Left lung (tissue), 10 donors: ENCODE results near the gene SESN1. TPM values are rescaled to one million over a fixed set of nuclear protein-coding genes. Genes with fewer than 3 reads are reported as not detected.
A peak's percentile ranks its signal among the peaks of the same experiment; 100 is the strongest.

Experiments
- ATAC-seq: fragments of 200-7000 bp; cut with Tn5 transposase; one replicate; pipeline ENCODE4 v1.9.1; 2020; ENCODE audit warnings: moderate library complexity
- DNase-seq, 4 donors: peaks; one replicate each; pipeline ENCODE4 v3.0.0-alpha.2; 2013 to 2020
- H3K27ac ChIP-seq, 2 donors: fragments of 200-600 bp; sonication (generic) in 1 of 2; one replicate each; pipeline versions ENCODE4 v1.5.0 to v1.8.0; 2020 to 2021
- H3K27me3 ChIP-seq, 2 donors: fragments of 200-600 bp; sonication (generic) in 1 of 2; one replicate each; pipeline versions ENCODE4 v1.5.0 to v1.8.0; 2020 to 2021
- H3K36me3 ChIP-seq, 2 donors: fragments of 200-600 bp; sonication (generic) in 1 of 2; one replicate each; pipeline versions ENCODE4 v1.5.0 to v1.8.0; 2020 to 2021
- H3K4me1 ChIP-seq, 2 donors: fragments of 200-600 bp; one replicate each; pipeline ENCODE4 v1.8.0; 2021
- H3K4me3 ChIP-seq, 2 donors: fragments of 200-600 bp; sonication (generic) in 1 of 2; one replicate each; pipeline versions ENCODE4 v1.5.0 to v1.8.0; 2020 to 2021; ENCODE audit warnings: mild to moderate bottlenecking in 1 of 2
- H3K9me3 ChIP-seq, 2 donors: fragments of 200-600 bp; sonication (generic) in 1 of 2; one replicate each; pipeline versions ENCODE4 v1.5.0 to v1.8.0; 2020 to 2021
- CTCF ChIP-seq, 2 donors: fragments of 200-600 bp; sonication (generic) in 1 of 2; IDR thresholded peaks; one replicate each; pipeline versions ENCODE4 v1.5.0 to v1.8.0; 2021; ENCODE audit warnings: antibody characterized with exemption in 2 of 2
- intact Hi-C, 2 donors: fragments of 100-400 bp; cut with DNase I; formaldehyde crosslinking; loops; one replicate each; pipeline versions ENCODE4 v1.11.2 to v1.14.2; 2022
- polyA plus RNA-seq, 6 donors: library from polyadenylated mRNA; unstranded; fragments of 120-200 nt; gene quantifications; one replicate each; pipeline ENCODE4 v1.2.1, GENCODE V29; 2013; ENCODE audit not compliant: insufficient read length in 6 of 6
- total RNA-seq, 2 donors: library from RNA; stranded (reverse); fragmentation: NEBNext Ultra II Directional; extraction: Animal tissue kit (Norgen Biotek cat#: 25700); gene quantifications; one replicate each; pipeline ENCODE4 v1.2.1, GENCODE V29; 2021
- donor health status: DM: no; HTN: yes; CAD: no.
- donor health status: DM: no; HTN: no; CAD: no.

SESN1 gene
- total and polyA plus RNA-seq, 8 donors: 20.5 to 90.5 (median 65.7) TPM

DNA sequence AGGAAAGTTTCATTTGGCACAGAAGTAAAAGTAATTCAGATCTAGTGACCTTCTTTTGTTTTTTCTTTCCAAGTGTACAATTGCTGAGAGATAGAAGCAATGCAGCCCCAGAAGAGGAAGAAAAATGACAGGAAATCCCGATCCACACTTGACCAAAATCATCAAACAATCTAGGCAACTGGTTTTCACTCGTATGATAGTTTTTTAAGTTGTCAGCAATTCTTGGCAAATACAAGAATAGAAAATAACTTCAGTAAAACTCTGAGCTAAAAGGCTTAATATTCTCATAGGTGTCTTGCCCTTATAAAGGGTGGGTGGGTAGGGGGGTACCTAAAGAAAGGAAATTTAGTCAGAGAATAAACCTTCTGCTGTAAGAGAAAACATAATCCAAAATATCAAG, 36.0 kb downstream of the SESN1 start:
- ATAC-seq (no peak), DNase-seq (no peak)
- H3K4me3 ChIP-seq: no peak overlapping the region
- H3K27me3 ChIP-seq: no peaks in the 10 kb centered on the region
- H3K9me3 ChIP-seq: no peaks in the 10 kb centered on the region
- intact Hi-C loops: no loop called here
- peaks cover 21 to 37% of the 10 kb centered on the region in 2 donors for H3K4me1 ChIP-seq
- no peaks in the 10 kb centered on the region for H3K36me3 ChIP-seq
- no peak for TF ChIP-seq CTCF (IDR thresholded peaks at IDR 0.05)
- H3K27ac ChIP-seq: peak overlapping the region; percentile 50 to 64

DNA sequence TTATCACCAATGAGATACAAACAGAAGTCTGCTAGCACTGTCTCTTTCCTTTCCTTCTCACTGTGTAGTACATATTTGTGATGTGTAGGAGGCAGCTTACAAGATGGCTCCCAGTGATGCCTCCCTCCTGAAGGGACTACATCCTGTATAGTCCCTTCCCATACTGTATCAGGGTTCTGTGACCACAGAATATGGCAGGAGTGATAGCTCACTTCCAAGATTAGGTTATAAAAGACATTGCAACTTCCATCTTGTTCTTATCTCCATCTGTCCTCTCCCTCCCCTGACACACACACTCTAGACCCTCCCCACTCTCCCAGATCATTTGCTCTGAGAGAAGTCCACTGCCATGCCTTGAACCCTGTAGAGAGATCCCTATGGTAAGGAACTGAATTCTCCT, 38.0 kb downstream of the SESN1 start:
- Histone ChIP-seq H3K4me3 (no peak overlapping the region), H3K36me3 (no peaks in the 10 kb centered on the region), H3K9me3 (no peaks in the 10 kb centered on the region), H3K27me3 (no peaks in the 10 kb centered on the region), H3K4me1 (peaks cover 21 to 40% of the 10 kb centered on the region in 2 donors), H3K27ac (no peak overlapping the region)
- DNase-seq (no peak), ATAC-seq (no peak)
- intact Hi-C loops: no loop called here
- TF ChIP-seq CTCF (IDR thresholded peaks at IDR 0.05): no peak

DNA sequence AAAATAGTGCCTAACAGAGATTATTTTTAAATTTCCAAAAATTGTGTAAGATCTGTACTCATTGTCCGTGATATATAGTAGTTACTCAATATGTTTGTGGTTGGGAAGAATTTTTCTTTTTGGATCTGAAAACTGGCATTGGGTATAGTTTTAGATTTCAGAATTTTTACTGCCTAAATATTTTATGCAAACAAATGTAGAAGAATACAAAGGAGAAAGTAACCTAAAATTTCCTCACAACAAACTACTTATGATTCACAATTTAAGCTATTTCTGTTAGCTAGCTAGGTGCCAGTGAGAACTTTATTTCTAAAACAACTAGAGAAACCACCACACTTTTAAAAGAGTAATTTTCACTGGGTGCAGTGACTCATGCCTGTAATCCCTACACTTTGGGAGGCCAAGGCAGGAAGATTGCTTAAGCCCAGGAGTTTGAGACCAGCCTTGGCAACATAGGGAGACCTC, 38.8 kb downstream of the SESN1 start:
- TF ChIP-seq CTCF (IDR thresholded peaks at IDR 0.05): no peak
- Histone ChIP-seq H3K9me3 (no peaks in the 10 kb centered on the region), H3K27me3 (no peaks in the 10 kb centered on the region), H3K27ac (peak overlapping the region in 1 of 2 donors; percentile 60), H3K36me3 (no peaks in the 10 kb centered on the region), H3K4me3 (no peak overlapping the region), H3K4me1 (peaks cover 21 to 40% of the 10 kb centered on the region in 2 donors)
- no peak for ATAC-seq
- intact Hi-C loops: no loop called here
- DNase-seq: no peak

- Histone ChIP-seq H3K27ac (no peak overlapping the region), H3K27me3 (no peaks in the 10 kb centered on the region), H3K4me1 (peaks cover under 1 to 15% of the 10 kb centered on the region in 2 donors), H3K36me3 (no peaks in the 10 kb centered on the region), H3K9me3 (no peaks in the 10 kb centered on the region), H3K4me3 (no peak overlapping the region)
- ATAC-seq (no peak), DNase-seq (no peak)
- intact Hi-C loops: no loop called here
- TF ChIP-seq CTCF (IDR thresholded peaks at IDR 0.05): no peak
Measured at GRCh38 chr6:109053336-109053735, 41.3 kb downstream of the SESN1 start.

GRCh38 chr6:109052852-109053251, 41.8 kb downstream of the SESN1 start:
- DNase-seq: no peak
- Histone ChIP-seq H3K4me3 (no peak overlapping the region), H3K9me3 (no peaks in the 10 kb centered on the region), H3K4me1 (peaks cover 0 to 14% of the 10 kb centered on the region in 2 donors), H3K27ac (no peak overlapping the region), H3K36me3 (no peaks in the 10 kb centered on the region), H3K27me3 (no peaks in the 10 kb centered on the region)
- intact Hi-C loops: no loop called here
- ATAC-seq: no peak
- no peak for TF ChIP-seq CTCF (IDR thresholded peaks at IDR 0.05)
